HepG2 (cell line): ENCODE measurements around the gene NECAB2. TPM values are rescaled to one million over a fixed set of nuclear protein-coding genes. Genes with fewer than 3 reads are reported as not detected.

ENCODE experiments used
- AGO2 ChIP-seq: fragments of 200-400 bp; formaldehyde crosslinking; optimal IDR thresholded peaks from 2 replicates; pipeline ENCODE3; 2017; ENCODE audit warnings: mild to moderate bottlenecking, low read depth, low read length, moderate library complexity
- ATF7 ChIP-seq, 2 experiments: fragments of 450-650 bp in 1 of 2; sonication (generic) in 1 of 2; formaldehyde crosslinking in 1 of 2; IDR thresholded peaks; 2 replicates each; pipeline versions ENCODE4 v1.4.0 to v1.6.1; 2016 to 2020; ENCODE audit warnings: antibody characterized with exemption in 1 of 2, mild to moderate bottlenecking in 1 of 2, missing genetic modification reagents in 1 of 2
- CCAR2 ChIP-seq: fragments of 200-400 bp; formaldehyde crosslinking; optimal IDR thresholded peaks from 2 replicates; pipeline ENCODE3; 2018; ENCODE audit warnings: low read depth, mild to moderate bottlenecking, low read length, moderate library complexity
- ESRRA ChIP-seq: sonication (generic); formaldehyde crosslinking; IDR thresholded peaks from 2 replicates; pipeline ENCODE4 v1.5.1; 2020; ENCODE audit warnings: mild to moderate bottlenecking, low read depth, missing genetic modification reagents
- HES4 ChIP-seq: sonication (generic); formaldehyde crosslinking; IDR thresholded peaks from 2 replicates; pipeline ENCODE4 v1.9.0; 2021; ENCODE audit warnings: mild to moderate bottlenecking, missing genetic modification reagents, borderline replicate concordance
- KDM1A ChIP-seq: IDR thresholded peaks from 2 replicates; pipeline ENCODE4 v1.6.1; 2016; ENCODE audit warnings: missing compliant biosample characterization
- NFRKB ChIP-seq: fragments of 450-650 bp; IDR thresholded peaks from 2 replicates; pipeline ENCODE4 v1.6.1; 2017
- PRDM15 ChIP-seq: sonication (generic); formaldehyde crosslinking; IDR thresholded peaks from 2 replicates; pipeline ENCODE4 v1.4.0; 2020; ENCODE audit warnings: missing genetic modification reagents
- TCF12 ChIP-seq, 2 experiments: fragments of 450-650 bp in 1 of 2; sonication (generic) in 1 of 2; formaldehyde crosslinking in 1 of 2; IDR thresholded peaks; 2 replicates each; pipeline versions ENCODE4 v1.6.1 to v1.8.0; 2017 to 2022; ENCODE audit warnings: antibody characterized with exemption in 1 of 2, mild to moderate bottlenecking in 1 of 2, missing genetic modification reagents in 1 of 2, moderate library complexity in 1 of 2
- THRA ChIP-seq: sonication (generic); formaldehyde crosslinking; IDR thresholded peaks from 2 replicates; pipeline ENCODE4 v1.4.0; 2020; ENCODE audit warnings: missing genetic modification reagents, borderline replicate concordance
- ZMYM2 ChIP-seq: sonication (generic); formaldehyde crosslinking; IDR thresholded peaks from 2 replicates; pipeline ENCODE4 v1.8.0; 2022; ENCODE audit warnings: mild to moderate bottlenecking, missing genetic modification reagents
- ZNF292 ChIP-seq: sonication (generic); formaldehyde crosslinking; IDR thresholded peaks from 2 replicates; pipeline ENCODE4 v1.8.1; 2022; ENCODE audit warnings: mild to moderate bottlenecking, low read depth, missing genetic modification reagents, borderline replicate concordance
- ZNF441 ChIP-seq: sonication (generic); formaldehyde crosslinking; IDR thresholded peaks from 2 replicates; pipeline ENCODE4 v1.7.0; 2021; ENCODE audit warnings: missing genetic modification reagents, borderline replicate concordance
- ZNF496 ChIP-seq: sonication (generic); formaldehyde crosslinking; IDR thresholded peaks from 2 replicates; pipeline ENCODE4 v1.8.1; 2023; ENCODE audit warnings: mild to moderate bottlenecking, moderate library complexity, missing genetic modification reagents; ENCODE audit not compliant: insufficient replicate concordance
- ZNF546 ChIP-seq: sonication (generic); formaldehyde crosslinking; conservative IDR thresholded peaks from 2 replicates; pipeline ENCODE4 v1.8.1; 2023; ENCODE audit warnings: mild to moderate bottlenecking, missing genetic modification reagents
- ZNF589 ChIP-seq: sonication (generic); formaldehyde crosslinking; conservative IDR thresholded peaks from 2 replicates; pipeline ENCODE4 v1.8.0; 2022; ENCODE audit warnings: mild to moderate bottlenecking, moderate library complexity, missing genetic modification reagents
- ZNF629 ChIP-seq: sonication (generic); formaldehyde crosslinking; conservative IDR thresholded peaks from 2 replicates; pipeline ENCODE4 v1.5.0; 2020; ENCODE audit warnings: missing genetic modification reagents
- ZNF710 ChIP-seq: sonication (generic); formaldehyde crosslinking; IDR thresholded peaks from 2 replicates; pipeline ENCODE4 v1.5.0; 2020; ENCODE audit warnings: mild to moderate bottlenecking, missing genetic modification reagents, borderline replicate concordance
- ZNF775 ChIP-seq: sonication (generic); formaldehyde crosslinking; IDR thresholded peaks from 2 replicates; pipeline ENCODE4 v1.4.0; 2020; ENCODE audit warnings: missing genetic modification reagents, mild to moderate bottlenecking, moderate library complexity, borderline replicate concordance
- ZNF781 ChIP-seq: sonication (generic); formaldehyde crosslinking; IDR thresholded peaks from 2 replicates; pipeline ENCODE4 v1.5.1; 2020; ENCODE audit warnings: borderline replicate concordance, mild to moderate bottlenecking, missing genetic modification reagents; ENCODE audit errors: not compliant biosample characterization
- polyA plus RNA-seq, 8 experiments: library from polyadenylated mRNA; depleted of rRNA in 3 of 8; stranded (reverse) in 7 of 8; unstranded in 1 of 8; fragments of >200 nt; fragmentation: Illumina TruSeq in 4 of 8; extraction: Trizol in 4 of 8; gene quantifications; 2 replicates each; pipeline versions ENCODE4 v1.2.1 to v1.2.3, GENCODE V29; 2011 to 2016; ENCODE audit warnings: low read depth in 4 of 8, missing spikeins in 1 of 8, mixed read lengths in 1 of 8; ENCODE audit not compliant: insufficient read depth in 1 of 8
- total RNA-seq, 5 experiments: library from RNA; depleted of rRNA; stranded (reverse); fragments of >200 nt; fragmentation: Illumina TruSeq; extraction: Trizol; gene quantifications; 2 replicates each; pipeline ENCODE4 v1.2.3, GENCODE V29; 2016; ENCODE audit warnings: low read depth in 1 of 5

The NECAB2 gene
- total and polyA plus RNA-seq, 2 of the 13 experiments (the other 11 are each of a cell fraction or from before 2014, with no cell fraction given): 0.21 to 0.49 TPM

GRCh38 chr16:83952587-83952939 lies 15.5 kb upstream of the NECAB2 start (continued):
- TF ChIP-seq ATF7 (IDR thresholded peaks at IDR 0.05) (no peak), ATF7 (CRISPR knock-in tag; IDR thresholded peaks at IDR 0.05) (0 out of 2 replicates have a peak, but pooled peaks have one; percentile 16), NFRKB (no peak), HES4 (CRISPR knock-in tag) (0 out of 2 replicates have a peak, but pooled peaks have one; percentile 12), PRDM15 (CRISPR knock-in tag) (peak; percentile 98), TCF12 (IDR thresholded peaks at IDR 0.05) (no peak), TCF12 (CRISPR knock-in tag; IDR thresholded peaks at IDR 0.05) (0 out of 2 replicates have a peak, but pooled peaks have one; percentile 12), ZNF546 (peak; percentile 27; the same call in 1 of the 2 replicates), KDM1A (CRISPR knock-in tag) (peak; percentile 97), ESRRA (CRISPR knock-in tag) (0 out of 2 replicates have a peak, but pooled peaks have one; percentile 1), THRA (CRISPR knock-in tag) (no peak), CCAR2 (no peak), AGO2 (no peak), ZNF496 (CRISPR knock-in tag) (no peak), ZNF441 (no peak), ZNF589 (no peak), ZNF629 (CRISPR knock-in tag) (peak; percentile 99), ZNF781 (CRISPR knock-in tag) (no peak), ZNF775 (CRISPR knock-in tag) (no peak), ZNF710 (CRISPR knock-in tag) (no peak), ZNF292 (CRISPR knock-in tag) (no peak), ZMYM2 (CRISPR knock-in tag) (0 out of 2 replicates have a peak, but pooled peaks have one; percentile 2)
